H1 (cell line): ENCODE data around the gene OPN3. TPM values are rescaled to one million over a fixed set of nuclear protein-coding genes. Genes with fewer than 3 reads are reported as not detected.

Experiments
- BRCA1 ChIP-seq: IDR thresholded peaks from 2 replicates; pipeline ENCODE4 v1.6.1; 2012; ENCODE audit warnings: low read depth, low read length, improper control_type of control experiment
- CHD7 ChIP-seq: fragments of 300-600 bp; sonication (generic); IDR thresholded peaks from 2 replicates; pipeline ENCODE4 v1.7.1; 2012; ENCODE audit warnings: low read length, moderate library complexity, mild to moderate bottlenecking, inconsistent platforms; ENCODE audit not compliant: insufficient replicate concordance
- NANOG ChIP-seq: IDR thresholded peaks from 2 replicates; pipeline ENCODE4 v1.6.1; 2011; ENCODE audit warnings: low read length, low read depth, mild to moderate bottlenecking, inconsistent platforms; ENCODE audit not compliant: insufficient read depth, poor library complexity, severe bottlenecking
- POLR2AphosphoS5 ChIP-seq: IDR thresholded peaks from 2 replicates; pipeline ENCODE4 v1.6.1; 2011; ENCODE audit warnings: low read depth, low read length
- SIRT6 ChIP-seq: IDR thresholded peaks from one replicate; pipeline ENCODE4 v1.7.1; 2012; ENCODE audit warnings: low read length, inconsistent platforms
- polyA plus RNA-seq, 7 experiments: library from polyadenylated mRNA; depleted of rRNA in 3 of 7; stranded (reverse) in 5 of 7; unstranded in 2 of 7; fragments of >200 nt in 5 of 7; fragments of 200-250 nt in 2 of 7; gene quantifications; 1 replicate in 5 of 7; 2 replicates in 1 of 7; 4 replicates in 1 of 7; pipeline versions ENCODE4 v1.2.1 to v1.2.3, GENCODE V29; 2011 to 2013; ENCODE audit warnings: missing spikeins in 2 of 7, mixed read lengths in 2 of 7
- total RNA-seq: library from RNA; stranded (reverse); fragmentation: NEBNext Ultra II Directional; extraction: Animal tissue kit (Norgen Biotek cat#: 25700); gene quantifications from 2 replicates; pipeline ENCODE4 v1.2.1, GENCODE V29; 2021

Gene OPN3
- total and polyA plus RNA-seq, 2 of the 8 experiments (the other 6 are each of a cell fraction or from before 2014, with no cell fraction given), result 8.8 to 19.4 TPM

DNA sequence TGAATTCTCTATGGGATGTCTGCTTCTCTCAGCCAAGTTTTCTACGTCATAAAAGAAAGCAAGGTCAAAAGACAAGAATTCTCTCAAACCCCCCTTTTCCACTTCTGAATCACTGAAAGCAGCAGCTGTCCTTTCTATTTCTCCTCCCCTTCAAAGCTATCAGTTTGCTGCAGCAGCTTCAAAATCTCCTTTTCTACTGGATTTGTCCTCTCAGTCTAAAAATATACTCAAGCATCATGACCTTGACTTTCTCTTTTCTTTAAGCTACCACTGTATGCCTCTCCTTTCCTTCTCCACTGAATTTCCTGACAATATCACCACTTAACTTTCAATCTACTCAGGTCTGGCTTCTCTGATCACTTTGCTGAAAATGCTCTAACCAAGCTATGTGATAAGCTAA, 13.8 kb upstream of the OPN3 start (continued):
- TF ChIP-seq CHD7, result no peak
- TF ChIP-seq SIRT6, result no peak
- no peak for TF ChIP-seq NANOG
- TF ChIP-seq BRCA1, result no peak
- TF ChIP-seq POLR2AphosphoS5, result no peak
